HL-60 (cell line): Measurements from ENCODE around the gene FOXP1.

Experiments
- CTCF ChIP-seq: IDR thresholded peaks from one replicate; pipeline ENCODE4 v1.5.1; 2011; ENCODE audit warnings: low read length, control low read depth, inconsistent platforms; ENCODE audit not compliant: insufficient read depth
- GABPA ChIP-seq: IDR thresholded peaks from 2 replicates; pipeline ENCODE4 v1.6.1; 2012; ENCODE audit warnings: low read depth
- POLR2AphosphoS5 ChIP-seq: IDR thresholded peaks from 2 replicates; pipeline ENCODE4 v1.6.1; 2012; ENCODE audit warnings: low read depth
- REST ChIP-seq: IDR thresholded peaks from 2 replicates; pipeline ENCODE4 v1.6.1; 2012; ENCODE audit warnings: low read depth; ENCODE audit not compliant: insufficient replicate concordance

DNA sequence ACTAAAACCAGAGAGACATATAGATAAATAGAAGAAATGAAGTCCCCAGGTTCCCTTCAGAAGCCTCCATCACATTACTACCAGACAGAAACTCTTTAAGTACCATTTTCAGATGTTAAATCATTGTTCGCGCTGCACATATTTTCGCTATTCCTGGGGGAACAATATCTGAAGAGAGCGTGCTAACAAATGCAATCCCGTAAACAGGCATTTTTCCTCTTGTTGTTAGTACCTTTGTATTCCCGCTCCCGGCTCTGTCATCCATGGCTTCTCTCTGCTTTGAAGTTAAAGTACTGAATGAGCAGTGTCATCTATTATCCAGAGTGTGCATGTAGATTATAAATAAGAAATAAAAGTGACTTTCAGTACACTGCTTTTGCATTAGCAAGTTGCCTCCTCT is 412.3 kb downstream of the FOXP1 start:
- TF ChIP-seq REST (no peak), CTCF (no peak), GABPA (no peak), POLR2AphosphoS5 (no peak)
